Non-pigmented ciliary epithelial cell (primary cell): ENCODE measurements around the gene PDIA5.

Source experiments
- DNase-seq: peaks from one replicate; pipeline ENCODE4 v3.0.0-alpha.2; 2010; ENCODE audit warnings: low read depth

The PDIA5 gene

DNA sequence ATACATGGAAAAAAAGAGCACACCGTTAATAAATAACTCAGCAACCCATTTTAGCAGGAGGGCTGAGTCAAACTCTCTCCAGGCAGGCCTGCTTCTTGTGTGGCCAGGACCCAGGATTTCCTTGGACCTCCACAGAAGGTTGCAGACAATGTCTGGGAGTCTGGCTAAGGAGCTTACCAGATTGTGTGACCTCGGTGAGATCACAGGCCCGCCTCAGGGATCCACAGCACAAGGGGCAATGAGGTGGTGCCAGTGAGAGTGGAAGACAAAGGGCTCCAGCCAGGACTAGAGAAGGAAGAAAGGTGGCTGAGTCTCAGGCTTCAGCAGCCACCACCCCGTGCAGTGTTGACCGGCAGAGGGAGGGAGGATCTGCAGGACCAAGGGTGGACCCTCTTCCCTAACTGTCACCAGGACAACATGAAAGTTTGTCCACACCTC is 102.7 kb downstream of the PDIA5 start:
- DNase-seq: no peak

GRCh38 chr3:123169930-123170329 is 103.1 kb downstream of the PDIA5 start:
- no peak for DNase-seq

DNA sequence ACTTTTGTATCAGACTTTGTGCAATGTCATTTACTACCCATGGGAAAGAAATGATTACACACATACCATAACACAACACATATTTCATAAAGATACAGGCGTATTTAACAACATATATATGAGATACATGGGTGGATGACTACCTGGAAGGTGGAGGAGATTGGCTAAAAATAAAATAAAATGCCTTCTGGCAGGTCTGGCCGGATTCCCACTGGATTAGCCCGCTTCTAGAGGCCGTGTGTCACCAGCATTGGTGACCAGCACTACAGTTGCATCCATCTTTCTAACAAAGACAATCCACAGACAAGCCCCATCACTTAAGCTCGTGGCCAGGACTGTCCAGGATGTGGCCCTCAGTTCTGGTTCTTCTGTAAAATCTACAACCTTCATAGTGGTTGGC is 114.0 kb downstream of the PDIA5 start:
- DNase-seq: no peak

- no peak for DNase-seq
Measured at GRCh38 chr3:123186695-123187094, 119.9 kb downstream of the PDIA5 start.

GRCh38 chr3:123188058-123188457 is 121.2 kb downstream of the PDIA5 start:
- no peak for DNase-seq

DNA sequence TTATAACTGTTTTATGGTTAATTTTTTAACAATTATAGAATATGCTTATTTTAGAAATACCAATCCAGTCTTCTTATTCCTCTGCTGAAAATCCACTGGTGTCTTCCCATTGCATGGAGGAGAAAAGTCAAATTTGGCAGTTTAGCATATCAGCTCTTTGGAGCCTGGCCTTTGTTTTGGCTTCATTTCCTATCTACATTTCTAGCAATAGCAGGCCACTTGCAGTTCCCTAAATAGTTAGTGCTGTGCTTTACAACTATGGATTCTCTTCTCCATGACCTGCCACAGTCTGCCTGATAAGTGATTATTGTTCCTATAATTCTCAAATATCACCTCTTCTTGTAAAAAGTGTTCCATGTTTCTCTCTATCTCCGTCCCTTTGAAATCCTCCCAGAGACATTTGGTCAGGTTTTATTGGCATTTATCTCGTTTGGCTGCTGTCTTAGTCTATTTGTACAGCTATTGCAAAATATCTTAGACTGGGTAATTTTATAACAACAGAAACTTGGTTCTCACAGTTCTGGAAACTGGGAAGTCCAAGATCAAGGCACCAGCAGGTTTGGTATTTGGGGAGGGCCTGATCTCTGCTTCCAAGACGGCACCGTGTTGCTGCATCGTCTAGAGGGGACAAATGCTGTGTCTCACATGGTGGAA is 126.8 kb downstream of the PDIA5 start:
- DNase-seq: no peak

DNA sequence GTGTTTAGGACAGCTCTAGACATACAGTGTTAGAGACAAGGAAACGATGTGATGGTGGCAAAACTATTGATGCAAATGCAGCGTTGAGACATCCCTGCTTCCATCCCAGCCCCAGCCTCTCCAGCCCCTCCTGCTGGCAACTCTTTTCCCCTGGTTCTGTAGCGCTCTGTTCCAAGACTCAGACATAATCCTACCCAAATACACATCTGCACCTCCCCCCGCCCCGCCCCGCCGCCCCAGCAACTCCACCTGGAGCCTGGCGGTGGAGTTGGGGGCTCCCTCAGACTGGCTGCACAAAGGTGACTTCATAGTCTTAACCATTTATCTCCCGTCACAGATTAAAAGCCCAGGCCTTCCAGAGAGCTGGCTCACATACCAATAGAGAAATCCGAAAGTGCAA is 127.7 kb downstream of the PDIA5 start:
- no peak for DNase-seq

GRCh38 chr3:123198372-123198771 is 131.5 kb downstream of the PDIA5 start:
- no peak for DNase-seq

- no peak for DNase-seq
Measured at GRCh38 chr3:123201223-123201556, 134.4 kb downstream of the PDIA5 start.

DNA sequence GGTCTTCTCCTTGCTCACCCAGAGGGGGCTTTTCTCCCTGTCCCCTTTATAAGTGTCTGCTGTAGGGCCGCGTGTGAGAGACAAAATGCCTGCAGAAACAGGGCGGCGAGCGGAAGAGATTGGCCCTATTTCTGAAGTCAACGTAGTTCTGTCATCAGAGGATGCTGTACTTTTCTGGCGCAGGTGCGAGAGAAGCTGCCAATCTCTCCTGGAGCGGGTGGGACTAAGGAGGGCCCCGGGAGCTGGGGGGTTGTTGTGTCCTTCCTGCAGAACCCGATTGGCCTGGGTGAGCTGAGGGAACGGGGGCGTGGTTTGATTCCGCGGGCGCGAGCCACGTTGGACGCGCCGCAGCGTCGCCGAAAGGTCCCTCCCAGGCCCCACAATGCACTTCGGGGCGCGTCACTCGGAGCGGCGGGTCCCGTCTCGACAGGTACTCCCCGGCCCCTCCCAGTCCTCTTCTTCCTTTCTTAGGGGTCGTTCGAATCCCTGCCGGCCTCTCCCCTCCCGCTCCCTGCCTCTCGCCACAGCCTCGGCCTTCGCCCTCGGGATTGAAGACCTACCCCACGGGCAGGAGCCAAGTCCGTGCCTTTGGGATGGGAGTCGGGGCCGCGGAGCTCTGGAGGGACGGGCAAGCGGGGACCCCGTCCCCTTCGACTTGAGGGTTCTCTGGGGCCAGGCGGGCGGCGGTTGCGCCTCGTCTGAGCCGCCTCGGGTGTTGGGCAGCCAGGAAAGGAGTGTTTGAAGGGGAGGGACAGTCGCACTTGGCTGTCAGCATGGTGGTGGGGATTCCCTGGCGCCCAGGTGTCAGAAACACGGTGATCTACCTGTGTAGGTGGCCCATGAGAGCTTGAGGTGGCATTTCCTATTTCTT is 135.0 kb downstream of the PDIA5 start, which contains the start of gene SEC22A:
SEC22A (plus strand) TSS at position 387 of the 871 bp plus-strand sequence. CDS start 7,275 bp downstream, outside the sequence.
- peak; percentile 63 for DNase-seq

DNA sequence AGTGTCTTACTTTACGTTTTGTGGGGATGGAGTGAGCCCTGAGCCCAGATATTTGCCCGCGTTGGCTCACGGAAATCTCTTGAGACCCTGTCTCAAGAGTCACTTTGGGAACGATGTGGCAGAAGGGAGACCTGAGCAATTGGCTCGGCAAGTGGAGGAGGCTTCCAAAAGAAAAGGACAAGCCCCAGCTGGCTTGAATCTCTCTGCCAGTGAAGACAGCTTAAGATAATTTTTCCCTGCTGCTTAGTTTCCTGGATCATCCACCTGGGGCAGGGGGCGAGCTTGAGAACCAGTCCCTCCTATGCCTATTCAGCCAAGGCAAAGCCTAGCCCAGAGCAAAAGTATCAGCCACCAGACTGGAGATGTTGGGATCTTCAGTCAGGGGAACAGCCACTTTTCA is 135.6 kb downstream of the PDIA5 start:
- no peak for DNase-seq
